ENCODE data around the gene SYCP2. TPM values are rescaled to one million over a fixed set of nuclear protein-coding genes. Genes with fewer than 3 reads are reported as not detected.

SYCP2 gene
- total and polyA plus RNA-seq, 2 donors (not counting 1 experiment from before 2014, with no cell fraction given) = 0.77 to 1.2 TPM

DNA sequence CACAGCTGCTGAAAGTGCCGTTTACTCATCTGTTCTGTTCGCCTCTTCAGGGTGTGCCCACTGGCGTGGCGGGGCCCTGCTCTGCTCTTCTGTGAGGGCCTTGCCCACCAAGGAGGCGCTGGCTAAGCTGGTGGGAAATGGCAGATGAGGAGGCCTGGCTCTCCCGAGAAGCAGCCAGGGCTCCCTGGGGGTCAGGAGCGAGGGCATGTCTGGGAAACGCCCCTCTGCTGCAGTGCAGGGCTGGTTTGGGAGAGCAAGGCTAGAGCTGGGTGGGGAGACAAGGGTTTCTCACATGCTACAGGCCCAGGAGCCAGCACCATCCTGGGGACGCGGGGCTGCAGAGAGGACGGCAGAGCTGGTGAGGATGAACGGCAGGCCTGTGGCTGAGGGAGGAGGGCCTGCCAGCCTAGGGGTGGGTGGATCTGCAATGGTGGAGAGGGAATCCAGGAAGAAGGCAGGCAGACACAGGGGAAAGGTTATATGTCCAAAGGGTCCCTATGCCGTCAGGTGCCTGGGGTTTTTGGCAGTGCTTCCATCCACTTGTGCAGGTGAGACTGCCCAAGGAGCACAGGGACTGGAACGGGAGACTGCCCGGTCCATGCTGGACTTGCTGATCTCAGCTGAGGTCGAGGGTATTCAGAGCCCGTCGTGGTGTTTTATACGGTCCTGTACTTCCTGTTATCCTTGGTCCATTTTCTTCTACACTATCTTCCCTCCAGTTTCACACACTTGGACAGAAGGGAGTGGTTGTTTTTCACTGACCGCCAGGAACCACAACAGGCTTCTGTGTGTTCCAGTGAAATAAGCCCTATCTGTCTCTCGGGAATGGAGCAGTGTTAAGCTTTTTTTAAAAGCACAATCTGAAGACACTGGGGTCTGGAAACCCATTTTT lies 119.2 kb downstream of the SYCP2 start:
- Histone ChIP-seq H3K4me2 (ENCODE audit: extremely low read depth, insufficient read depth, low read length) (no peak overlapping the region), H3K4me1 (ENCODE audit: control insufficient read depth, extremely low read depth, insufficient read depth, low read length) (no peaks in the 10 kb centered on the region), H3K36me3 (ENCODE audit: control insufficient read depth, insufficient read depth, low read length) (no peaks in the 10 kb centered on the region), H3K9me3 (ENCODE audit: control insufficient read depth, insufficient read depth, low read depth, low read length) (no peaks in the 10 kb centered on the region), H3K9ac (ENCODE audit: insufficient read depth, low read length) (no peak overlapping the region), H3K27me3 (ENCODE audit: control insufficient read depth, insufficient read depth, low read length) (no peaks in the 10 kb centered on the region), H3K79me2 (ENCODE audit: control insufficient read depth, insufficient read depth, low read length) (no peaks in the 10 kb centered on the region), H4K20me1 (ENCODE audit: control insufficient read depth, extremely low read depth, insufficient read depth, low read length) (no peaks in the 10 kb centered on the region), H2AFZ (ENCODE audit: low read length) (no peak overlapping the region), H3K4me3 (replicated peaks in 1 of 4; ENCODE audit: control extremely low read depth in 1 of 4, insufficient read depth in 1 of 4, low read depth in 3 of 4, low read length in 4 of 4) (no peak overlapping the region), H3K27ac (ENCODE audit: insufficient read depth, low read length) (no peak overlapping the region)
- no peak for DNase-seq (ENCODE audit: low read depth in 2 of 2)
- no peak for TF ChIP-seq EZH2 (IDR thresholded peaks at IDR 0.05; ENCODE audit: low read length, missing control alignments)
- TF ChIP-seq, protein P1, sequence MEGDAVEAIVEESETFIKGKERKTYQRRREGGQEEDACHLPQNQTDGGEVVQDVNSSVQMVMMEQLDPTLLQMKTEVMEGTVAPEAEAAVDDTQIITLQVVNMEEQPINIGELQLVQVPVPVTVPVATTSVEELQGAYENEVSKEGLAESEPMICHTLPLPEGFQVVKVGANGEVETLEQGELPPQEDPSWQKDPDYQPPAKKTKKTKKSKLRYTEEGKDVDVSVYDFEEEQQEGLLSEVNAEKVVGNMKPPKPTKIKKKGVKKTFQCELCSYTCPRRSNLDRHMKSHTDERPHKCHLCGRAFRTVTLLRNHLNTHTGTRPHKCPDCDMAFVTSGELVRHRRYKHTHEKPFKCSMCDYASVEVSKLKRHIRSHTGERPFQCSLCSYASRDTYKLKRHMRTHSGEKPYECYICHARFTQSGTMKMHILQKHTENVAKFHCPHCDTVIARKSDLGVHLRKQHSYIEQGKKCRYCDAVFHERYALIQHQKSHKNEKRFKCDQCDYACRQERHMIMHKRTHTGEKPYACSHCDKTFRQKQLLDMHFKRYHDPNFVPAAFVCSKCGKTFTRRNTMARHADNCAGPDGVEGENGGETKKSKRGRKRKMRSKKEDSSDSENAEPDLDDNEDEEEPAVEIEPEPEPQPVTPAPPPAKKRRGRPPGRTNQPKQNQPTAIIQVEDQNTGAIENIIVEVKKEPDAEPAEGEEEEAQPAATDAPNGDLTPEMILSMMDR (conservative IDR thresholded peaks at IDR 0.05 in 1 of 2, IDR thresholded peaks at IDR 0.05 in 1 of 2; ENCODE audit: low read depth in 1 of 2, low read length in 2 of 2) = no peak

Other genes with a start within 250 kb of the SYCP2 start
- 5.6 and 7.4 TPM in 2 replicates for gene PPP1R3D, start 6.7 kb upstream of the SYCP2 start, total RNA-seq
- gene PPP1R3D, start 6.7 kb upstream of the SYCP2 start, polyA plus RNA-seq = 2.4 and 2.6 TPM in 2 replicates
- gene FAM217B, start 6.8 kb upstream of the SYCP2 start, total RNA-seq = 2.8 and 3.5 TPM in 2 replicates
- gene FAM217B, start 6.8 kb upstream of the SYCP2 start, polyA plus RNA-seq = 6.3 and 8.1 TPM in 2 replicates
- gene CDH26, start 24.8 kb upstream of the SYCP2 start, total RNA-seq = 0.26 and 0.50 TPM in 2 replicates
- 0.05 and 0.12 TPM in 2 replicates for gene CDH26, start 24.8 kb upstream of the SYCP2 start, polyA plus RNA-seq

Measured in fibroblast of lung (primary cell).